GM12874 (cell line): Measurements from ENCODE around the gene MGAT2.

Experiments used
- CTCF ChIP-seq: IDR thresholded peaks from 2 replicates; pipeline ENCODE4 v1.5.1; 2011; ENCODE audit warnings: low read depth, mild to moderate bottlenecking, control low read depth, low read length, moderate library complexity; ENCODE audit not compliant: insufficient read depth

Gene MGAT2

GRCh38 chr14:49620182-49621113 lies at the start of gene MGAT2, which contains the start of gene RPL36AL:
MGAT2 (plus strand) TSS chr14:49620799; CDS start chr14:49621269, 470 bp downstream.
RPL36AL (minus strand) TSS chr14:49620626; CDS start chr14:49619104, 1,522 bp downstream.
- peak; percentile 17; the same call in 1 of the 2 replicates for TF ChIP-seq CTCF

GRCh38 chr14:49574038-49574437 lies 46.6 kb upstream of the MGAT2 start:
- TF ChIP-seq CTCF, result no peak

GRCh38 chr14:49578141-49578540 lies 42.5 kb upstream of the MGAT2 start:
- TF ChIP-seq CTCF, result no peak

GRCh38 chr14:49579841-49580240 lies 40.8 kb upstream of the MGAT2 start:
- no peak for TF ChIP-seq CTCF

GRCh38 chr14:49581209-49582112 lies 39.1 kb upstream of the MGAT2 start:
- TF ChIP-seq CTCF, result no peak

GRCh38 chr14:49582113-49582977 lies 38.3 kb upstream of the MGAT2 start:
- TF ChIP-seq CTCF, result no peak

GRCh38 chr14:49583629-49584028 lies 37.0 kb upstream of the MGAT2 start:
- TF ChIP-seq CTCF, result no peak
